ENCODE measurements around the gene TIMP4.

TIMP4 gene

GRCh38 chr3:12180218-12180617 lies 21.5 kb upstream of the TIMP4 start:
- no peak overlapping the region for H3K4me3 ChIP-seq (ENCODE audit: low read depth, low read length)
- TF ChIP-seq CTCF (IDR thresholded peaks at IDR 0.05; ENCODE audit: control insufficient read depth, extremely low read depth, insufficient read depth): no peak
- DNase-seq (ENCODE audit: low read depth): peak; percentile 19

GRCh38 chr3:12179441-12179840 lies 20.7 kb upstream of the TIMP4 start:
- no peak for DNase-seq (ENCODE audit: low read depth)
- no peak overlapping the region for H3K4me3 ChIP-seq (ENCODE audit: low read depth, low read length)
- TF ChIP-seq CTCF (IDR thresholded peaks at IDR 0.05; ENCODE audit: control insufficient read depth, extremely low read depth, insufficient read depth): no peak

- TF ChIP-seq CTCF (IDR thresholded peaks at IDR 0.05; ENCODE audit: control insufficient read depth, extremely low read depth, insufficient read depth): no peak
- no peak for DNase-seq (ENCODE audit: low read depth)
- H3K4me3 ChIP-seq (ENCODE audit: low read depth, low read length): no peak overlapping the region
Measured at GRCh38 chr3:12178091-12178820, 19.5 kb upstream of the TIMP4 start.

GRCh38 chr3:12177126-12177525 lies 18.4 kb upstream of the TIMP4 start:
- no peak overlapping the region for H3K4me3 ChIP-seq (ENCODE audit: low read depth, low read length)
- no peak for DNase-seq (ENCODE audit: low read depth)
- no peak for TF ChIP-seq CTCF (IDR thresholded peaks at IDR 0.05; ENCODE audit: control insufficient read depth, extremely low read depth, insufficient read depth)

- H3K4me3 ChIP-seq (ENCODE audit: low read depth, low read length): no peak overlapping the region
- peak; percentile 87 for TF ChIP-seq CTCF (IDR thresholded peaks at IDR 0.05; ENCODE audit: control insufficient read depth, extremely low read depth, insufficient read depth)
- no peak for DNase-seq (ENCODE audit: low read depth)
Measured at GRCh38 chr3:12175844-12176453, 17.2 kb upstream of the TIMP4 start.

- no peak for DNase-seq (ENCODE audit: low read depth)
- H3K4me3 ChIP-seq (ENCODE audit: low read depth, low read length): no peak overlapping the region
- TF ChIP-seq CTCF (IDR thresholded peaks at IDR 0.05; ENCODE audit: control insufficient read depth, extremely low read depth, insufficient read depth): no peak
Measured at GRCh38 chr3:12175137-12175593, 16.5 kb upstream of the TIMP4 start.

Data from LNCaP clone FGC (cell line).